HG03066 (cell line): ENCODE data around the gene DLX3.

Experiments
- ATAC-seq: cut with Tn5 transposase; IDR thresholded peaks from one replicate; pipeline ENCODE4 v1.9.1; 2021; ENCODE audit warnings: low read depth; ENCODE audit not compliant: unreplicated experiment

Gene DLX3

DNA sequence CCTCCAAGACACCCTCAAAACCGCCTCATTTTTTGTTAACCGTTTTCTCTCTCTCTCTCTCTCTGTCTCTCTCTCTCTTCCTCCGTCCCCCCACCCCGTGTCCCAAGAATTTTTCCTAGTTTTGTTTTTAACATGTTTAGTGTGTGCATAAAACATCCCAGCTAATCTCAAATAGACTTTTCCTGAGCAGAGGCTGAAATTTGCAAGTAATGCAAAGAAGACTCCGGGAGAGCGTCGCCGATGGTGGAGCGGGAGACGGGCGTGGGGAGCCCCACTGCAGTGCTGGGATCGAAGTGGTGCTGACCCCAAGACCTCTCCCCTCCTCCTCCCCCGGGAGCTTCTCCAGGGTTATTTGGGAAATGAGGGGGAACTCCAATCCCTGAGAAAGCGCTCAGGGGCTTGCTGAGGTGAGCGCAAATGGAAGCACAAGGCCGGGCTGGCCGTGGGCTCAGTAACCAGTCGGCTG, 30.7 kb downstream of the DLX3 start:
- ATAC-seq: no peak

DNA sequence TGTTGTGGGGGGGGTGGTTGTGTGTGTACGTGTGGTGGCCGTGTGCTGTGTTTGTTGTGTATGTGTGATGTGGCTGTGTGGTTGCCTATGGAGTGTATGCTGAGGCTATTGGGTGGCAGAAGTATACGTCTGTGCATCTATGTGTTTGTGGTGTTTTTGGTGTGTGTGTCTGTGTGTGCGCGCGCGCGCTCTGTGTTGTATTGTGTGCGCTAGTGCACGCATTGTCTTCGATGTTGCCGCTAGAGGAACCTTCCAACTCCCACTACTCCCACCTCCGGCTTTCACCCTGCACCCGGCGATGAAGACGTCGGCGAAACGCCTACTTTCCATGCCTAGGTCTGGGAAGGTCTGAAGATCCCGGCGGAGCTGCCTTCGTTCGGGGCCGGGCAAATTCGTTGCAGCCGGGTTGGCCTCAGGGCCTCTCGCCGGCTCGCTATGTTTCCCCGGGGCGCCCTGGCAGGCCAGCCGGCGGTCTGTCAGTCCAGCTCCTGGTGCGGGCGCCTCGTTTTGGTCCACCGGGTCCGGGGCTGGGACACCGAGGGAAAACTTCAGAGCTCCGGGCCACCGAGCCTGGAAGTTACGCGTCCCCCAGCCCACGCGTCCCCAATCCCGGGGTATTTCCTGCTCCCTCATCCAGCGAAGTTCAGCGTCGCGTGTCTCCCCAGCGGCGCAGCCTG, 31.3 kb downstream of the DLX3 start:
- no peak for ATAC-seq

DNA sequence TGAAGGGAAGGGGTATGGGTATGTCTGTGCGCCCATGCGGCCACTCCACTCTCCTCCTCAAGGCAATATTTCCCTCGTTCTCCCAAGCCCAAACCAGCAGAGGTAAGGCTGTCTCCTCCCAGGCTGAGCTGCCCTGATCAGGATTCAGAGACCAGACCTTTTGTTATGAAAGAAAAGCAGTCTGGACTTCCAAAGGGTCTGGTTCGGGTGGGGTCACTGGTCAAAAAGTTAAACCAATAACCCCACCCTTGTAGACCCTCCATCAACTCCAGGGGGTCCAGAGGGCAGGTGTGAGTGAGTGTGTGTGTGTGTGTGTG, 31.8 kb downstream of the DLX3 start:
- ATAC-seq: no peak

DNA sequence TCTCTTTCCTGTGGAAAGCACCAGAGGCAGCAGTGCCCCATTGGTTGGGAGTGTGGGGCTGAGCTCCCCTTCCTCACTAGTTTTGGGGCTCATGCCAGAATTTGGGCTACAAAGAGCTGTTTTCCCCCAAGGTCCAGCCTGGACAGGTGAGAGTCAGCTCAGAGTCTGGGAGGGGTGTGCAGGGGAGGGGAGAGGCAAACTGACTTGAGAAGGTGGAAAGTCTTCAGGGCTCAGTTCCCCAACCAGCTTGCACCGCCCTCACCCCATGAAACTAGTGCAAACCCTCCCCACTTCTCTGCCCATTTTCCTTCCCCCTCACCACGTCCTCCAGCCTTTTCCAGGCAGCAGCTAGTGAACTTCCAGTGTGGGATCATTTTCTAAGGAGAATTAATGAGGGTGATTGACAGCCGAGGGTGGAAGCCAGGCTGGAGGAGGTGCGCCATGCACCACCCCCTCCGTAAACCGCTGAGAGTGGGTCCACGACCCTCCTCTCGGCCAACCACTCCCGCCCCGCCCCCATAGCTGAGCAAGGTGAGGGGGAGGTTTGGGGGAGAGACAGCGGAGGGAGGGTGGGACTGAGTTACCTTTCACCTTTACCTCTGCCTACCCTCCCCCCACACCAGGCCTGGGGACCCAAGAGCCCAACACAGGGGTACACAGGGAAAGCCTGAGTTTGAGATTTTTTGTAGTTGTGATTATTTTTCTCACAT, 32.3 kb downstream of the DLX3 start:
- no peak for ATAC-seq

DNA sequence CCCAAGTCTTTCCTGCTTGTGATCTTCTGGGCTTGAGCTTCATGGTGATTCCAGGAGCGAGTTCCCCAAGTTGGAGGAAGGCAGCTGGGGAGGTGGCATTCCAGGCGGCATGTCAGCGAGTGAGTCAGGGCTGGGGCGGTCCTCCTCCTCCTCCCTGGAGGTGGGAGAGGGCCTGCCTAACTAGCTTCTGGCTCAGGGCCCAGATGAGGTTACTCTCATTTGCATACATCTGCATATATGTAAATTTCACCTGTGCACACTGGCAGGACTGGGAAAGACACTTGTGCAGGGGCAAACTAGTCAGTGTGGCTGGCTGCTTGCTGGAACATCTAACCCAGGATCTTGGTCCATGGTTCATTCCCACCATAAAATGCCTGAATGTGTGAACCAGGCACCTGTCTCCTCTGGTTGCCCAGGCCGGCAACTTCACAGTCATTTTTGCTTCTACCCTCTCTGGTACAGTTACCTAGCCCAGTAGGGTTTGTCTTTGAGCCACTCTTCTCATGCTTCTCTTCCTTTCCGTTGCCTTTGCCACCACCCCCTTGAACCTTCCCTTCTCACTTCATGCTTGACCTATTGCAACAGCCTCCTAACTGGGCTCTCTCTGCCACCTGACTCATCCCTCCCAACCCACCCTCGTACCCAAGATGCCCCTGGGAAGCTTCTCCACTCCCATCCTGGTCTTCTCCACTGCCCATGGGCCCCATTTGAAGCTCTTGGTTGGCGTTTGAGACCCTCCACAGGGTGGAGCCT, 35.7 kb downstream of the DLX3 start:
- no peak for ATAC-seq

DNA sequence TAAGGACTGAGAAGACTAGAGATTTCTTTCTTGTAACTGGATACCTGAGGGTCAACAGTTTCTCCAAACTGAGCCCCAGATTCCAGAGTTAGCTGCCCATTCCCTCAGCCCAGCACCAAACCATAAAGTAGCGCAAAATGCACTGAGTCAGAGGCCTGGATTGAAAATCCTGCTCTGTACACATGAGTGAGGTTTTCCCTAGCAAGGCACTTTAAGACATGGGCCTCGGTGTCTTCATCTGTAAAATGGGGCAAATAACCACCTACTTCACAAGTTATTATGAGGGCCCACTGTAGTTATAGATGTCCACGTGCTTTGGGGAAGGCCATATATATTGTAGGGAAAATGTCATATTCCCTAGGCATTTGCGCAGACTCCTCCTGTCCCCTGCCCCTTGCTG, 36.3 kb downstream of the DLX3 start:
- ATAC-seq: no peak

DNA sequence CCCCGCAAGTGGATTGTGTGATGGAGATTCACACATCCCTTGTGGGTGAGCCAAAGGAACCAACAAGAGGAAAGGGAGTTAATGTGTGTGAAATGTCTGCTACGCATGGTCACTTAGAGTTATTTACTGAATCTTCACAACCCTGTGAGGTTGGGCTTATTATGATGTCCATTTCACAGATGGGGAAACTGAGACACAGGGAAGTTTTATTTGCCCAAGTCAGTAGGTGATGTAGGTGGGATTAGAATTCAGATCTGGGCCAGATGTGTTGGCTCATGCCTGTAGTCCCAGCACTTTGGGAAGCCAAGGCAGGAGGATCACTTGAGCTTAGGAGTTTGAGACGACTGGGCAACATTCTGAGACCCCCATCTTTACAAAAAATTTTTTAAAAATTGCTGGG, 37.7 kb downstream of the DLX3 start:
- ATAC-seq: no peak

DNA sequence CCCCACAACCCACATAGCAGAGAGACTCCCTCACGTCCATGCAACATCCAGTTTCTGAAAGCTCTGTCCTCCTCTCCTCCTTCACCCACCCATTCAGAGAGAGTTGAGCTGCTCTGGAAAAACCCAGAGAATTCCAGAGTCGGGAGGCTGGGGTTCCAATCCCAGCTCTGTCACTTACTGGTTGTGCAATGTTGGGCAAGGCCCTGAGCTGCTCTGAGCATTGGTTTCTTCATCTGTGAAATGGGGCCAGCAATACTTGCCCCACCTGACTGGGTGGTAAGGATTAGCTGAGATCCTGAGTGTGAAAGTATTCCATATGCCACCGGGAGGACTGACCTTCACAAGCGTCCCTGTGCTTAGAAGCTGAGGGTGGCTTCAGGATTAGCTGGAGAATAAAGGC, 38.2 kb downstream of the DLX3 start:
- ATAC-seq: no peak

DNA sequence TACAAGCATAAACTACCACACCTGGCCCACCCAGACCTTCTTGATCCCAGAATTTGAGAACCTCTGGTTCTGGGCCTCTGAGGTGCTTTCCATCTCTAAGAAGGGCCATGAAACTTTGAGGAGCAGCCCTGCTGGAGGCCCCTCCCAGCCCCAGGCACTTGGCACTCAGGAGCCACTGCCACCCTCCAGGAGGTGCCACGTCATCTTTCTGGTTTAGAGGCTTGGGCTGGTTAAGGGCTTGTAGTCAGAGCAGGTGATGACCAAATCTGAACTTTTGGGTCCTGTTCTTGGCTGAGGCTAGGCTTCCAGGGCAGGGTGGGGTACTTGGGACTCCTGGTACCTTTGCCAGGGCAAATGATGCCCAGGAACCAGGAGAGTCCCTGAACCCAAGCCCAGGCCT, 39.9 kb downstream of the DLX3 start:
- no peak for ATAC-seq

DNA sequence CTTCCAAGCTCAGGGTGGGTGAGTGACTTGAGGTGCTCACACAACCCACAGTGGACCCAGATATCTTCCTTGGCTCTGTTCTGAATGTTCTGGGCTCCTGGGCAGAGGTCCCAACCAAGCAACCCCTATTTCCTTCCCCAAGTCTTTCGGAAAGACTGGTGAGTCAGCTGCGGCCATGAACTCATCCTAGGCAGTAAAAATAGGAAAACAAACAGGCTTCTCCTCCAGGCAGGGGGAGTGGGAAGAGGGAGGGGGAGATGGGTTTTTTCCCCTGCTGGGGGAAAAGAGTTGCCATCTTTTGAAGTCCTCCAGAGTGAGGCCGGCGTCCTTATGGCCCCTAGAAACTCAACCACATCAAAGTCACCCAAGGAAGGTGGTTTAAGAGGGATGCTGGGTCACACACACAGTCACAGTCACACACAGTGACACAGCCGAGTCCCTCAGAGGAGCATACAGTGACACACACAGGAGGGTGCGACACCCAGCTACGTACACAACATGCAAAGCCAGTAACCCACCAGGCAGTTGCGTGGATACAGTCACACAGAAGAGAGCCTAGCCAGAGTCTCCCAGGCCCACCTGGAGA, 42.0 kb downstream of the DLX3 start:
- ATAC-seq: no peak

DNA sequence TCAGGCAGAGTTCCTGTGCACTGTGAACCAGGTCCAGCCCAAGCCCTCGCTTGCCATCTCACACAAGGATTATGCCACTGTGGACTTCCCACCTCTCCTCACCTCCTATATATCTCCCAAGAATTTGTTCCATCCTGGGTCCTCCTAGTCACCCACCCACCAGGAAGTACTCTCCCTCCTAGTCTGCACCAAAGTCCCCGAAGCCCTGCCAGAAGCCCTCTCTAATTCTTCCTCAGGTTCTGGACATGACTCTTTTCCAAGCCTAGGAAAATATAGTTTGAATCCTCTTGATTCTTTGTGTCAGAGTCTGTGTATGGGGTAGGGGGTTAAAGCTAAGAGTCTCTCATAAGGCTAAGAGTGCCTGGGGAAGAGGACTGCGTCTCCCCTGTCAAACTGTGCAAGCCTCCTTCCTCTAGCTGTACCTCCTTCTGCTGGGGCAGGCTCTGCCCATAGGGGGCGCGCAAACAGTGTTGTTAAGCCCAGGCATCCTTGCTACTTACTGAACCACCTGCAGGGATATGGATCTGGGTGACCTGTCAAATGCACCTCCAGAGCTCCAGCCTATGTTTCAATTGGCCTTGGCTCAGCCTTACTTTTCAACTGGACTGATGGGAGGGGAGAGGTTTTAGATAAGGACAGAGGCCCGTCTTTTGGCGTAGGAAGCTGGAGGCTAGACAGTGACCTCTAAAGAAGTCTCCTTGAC, 42.7 kb downstream of the DLX3 start:
- no peak for ATAC-seq

DNA sequence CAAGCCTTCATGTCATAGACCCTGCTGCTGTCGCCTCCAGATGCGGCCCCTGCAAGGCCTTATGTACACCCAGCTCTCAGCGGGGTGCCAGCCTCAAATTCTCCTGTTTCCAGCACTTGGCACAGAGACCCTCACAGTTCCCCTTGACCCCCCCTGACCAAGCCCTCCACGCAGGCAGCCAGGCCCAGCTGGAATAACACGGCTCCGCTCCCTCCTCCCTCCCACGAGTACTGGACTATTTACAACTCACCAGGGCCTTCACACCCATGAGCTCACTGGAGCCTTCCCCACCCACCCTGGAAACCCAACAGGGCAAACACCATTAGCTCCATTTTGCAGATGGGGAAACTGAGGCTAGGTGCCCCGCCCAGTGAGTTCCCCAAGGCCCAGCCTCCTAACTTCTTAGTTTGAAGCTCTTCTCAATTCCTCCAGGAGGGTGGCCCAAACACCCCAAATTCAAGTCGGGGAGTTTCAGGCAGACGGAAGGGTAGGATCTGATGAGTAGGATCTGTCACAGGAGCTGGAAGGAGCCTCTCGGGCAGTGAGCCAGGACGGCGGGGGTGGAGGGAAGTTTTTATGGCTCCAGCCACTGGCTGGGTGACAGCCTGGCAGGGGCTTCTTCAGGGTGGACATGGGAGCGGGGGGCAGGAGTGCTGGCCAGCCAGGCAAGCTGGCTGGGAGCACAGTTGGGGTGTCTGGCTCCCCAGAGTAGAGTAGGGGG, 43.5 kb downstream of the DLX3 start:
- no peak for ATAC-seq

DNA sequence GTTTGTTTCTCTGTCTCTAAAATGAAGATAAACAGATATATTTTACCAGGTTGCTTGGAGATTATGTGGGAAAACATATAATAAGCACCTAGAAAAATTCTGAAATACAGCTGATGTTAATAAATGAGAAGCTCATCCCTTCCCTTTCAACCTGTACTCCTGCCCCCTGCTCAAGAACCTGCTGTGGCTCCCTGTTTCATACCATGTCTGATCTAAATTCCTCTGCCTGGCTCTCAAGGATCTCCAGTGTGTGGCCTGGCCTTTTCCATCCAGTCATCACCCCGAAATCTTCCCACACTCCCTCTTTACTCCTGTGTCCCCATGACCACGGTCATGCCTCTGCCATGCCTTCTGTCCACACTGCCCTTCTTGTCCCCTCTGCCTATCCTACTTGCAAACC, 45.4 kb downstream of the DLX3 start:
- ATAC-seq: no peak

DNA sequence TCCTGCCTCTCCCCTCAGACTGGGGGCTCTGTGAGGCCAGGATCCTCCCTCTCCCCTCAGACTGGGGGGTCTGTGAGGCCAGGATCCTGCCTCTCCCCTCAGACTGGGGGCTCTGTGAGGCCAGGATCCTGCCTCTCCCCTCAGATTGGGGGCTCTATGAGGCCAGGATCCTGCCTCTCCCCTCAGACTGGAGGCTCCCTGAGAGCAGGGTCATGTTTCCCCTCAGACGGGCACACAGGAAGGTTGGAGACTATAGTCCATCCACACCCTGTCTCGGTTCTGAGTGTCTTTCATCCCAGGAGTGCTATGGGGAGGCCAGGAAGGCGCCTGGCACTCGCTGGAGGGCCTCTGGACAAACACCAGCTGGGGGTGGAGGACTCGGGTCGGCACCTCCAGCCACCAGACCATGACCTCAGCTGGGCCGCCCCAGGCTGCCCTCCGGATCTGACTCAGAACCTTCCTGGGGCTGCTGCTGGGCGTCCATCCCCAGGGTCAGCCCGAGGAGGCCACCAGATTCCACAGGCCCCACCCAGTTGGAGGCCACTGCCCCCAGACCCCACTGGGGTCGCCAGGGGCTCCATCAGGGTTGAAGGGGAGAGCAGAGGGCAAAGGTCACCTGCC, 48.0 kb downstream of the DLX3 start:
- no peak for ATAC-seq

DNA sequence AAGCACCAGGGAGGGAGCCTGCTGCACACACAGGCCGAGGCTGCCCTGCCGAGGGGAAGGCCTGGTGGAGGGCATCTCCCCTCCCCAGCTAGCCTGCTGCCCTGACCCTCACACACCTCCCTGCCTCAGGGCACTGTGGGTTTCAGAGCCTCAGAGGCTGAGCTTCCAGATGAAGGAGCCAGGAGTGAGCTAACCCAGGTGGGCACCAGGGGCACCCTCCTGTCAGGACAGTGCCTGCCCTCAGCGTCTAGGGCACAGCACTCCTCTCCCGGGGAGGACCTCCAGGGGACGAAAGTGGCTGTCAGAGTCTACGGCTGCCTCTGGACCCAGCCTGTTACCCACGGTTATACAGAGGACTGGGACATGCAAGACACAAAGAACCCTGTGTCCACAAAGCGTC, 48.8 kb downstream of the DLX3 start:
- no peak for ATAC-seq

DNA sequence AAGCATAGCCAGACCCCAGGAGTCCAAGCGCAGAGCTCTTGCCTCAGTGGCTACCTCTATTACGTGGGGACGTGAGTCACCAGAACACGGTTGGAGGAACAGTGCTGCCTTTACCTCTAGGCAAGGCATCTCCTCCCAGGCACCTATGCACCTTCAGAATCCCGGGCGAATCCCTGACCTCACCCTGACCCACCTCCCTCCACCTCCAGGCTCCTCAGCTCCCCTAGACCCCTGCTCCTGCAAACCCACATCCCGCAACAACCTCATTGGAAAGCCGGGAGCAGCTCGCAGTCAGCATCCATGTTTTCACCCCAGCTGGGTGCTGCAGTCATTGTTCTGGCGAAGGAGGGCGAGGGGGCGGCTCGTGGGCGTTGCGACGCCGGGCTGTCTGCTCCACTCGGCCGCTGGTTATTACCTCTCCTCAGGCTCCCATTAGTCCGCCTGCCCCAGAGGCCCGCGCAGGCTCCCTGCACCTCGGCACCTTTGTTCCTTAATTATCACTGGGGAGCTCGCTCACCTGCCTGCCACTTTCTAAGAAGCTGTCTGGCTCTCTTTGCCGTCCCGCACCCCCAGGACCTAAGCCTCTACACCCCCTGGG, 50.7 kb downstream of the DLX3 start:
- no peak for ATAC-seq

DNA sequence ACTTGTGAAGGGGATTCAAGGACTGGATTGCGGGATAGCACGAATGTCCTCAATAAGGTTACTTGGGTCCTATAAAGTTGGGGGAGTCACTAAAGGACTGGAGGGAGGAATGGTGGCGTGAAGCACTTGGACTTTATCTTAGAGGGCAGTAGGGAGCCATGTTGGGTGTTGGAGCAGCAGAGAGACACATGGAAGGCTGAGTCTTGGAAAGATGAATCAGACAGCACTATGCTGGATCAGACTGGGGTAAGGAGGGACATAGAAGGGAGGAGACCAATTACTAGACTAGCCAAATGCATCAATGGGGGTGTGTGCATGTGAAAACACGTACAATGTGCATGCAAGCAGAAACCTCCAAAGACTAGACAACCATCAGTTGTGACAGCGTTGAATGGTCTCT, 52.1 kb downstream of the DLX3 start:
- no peak for ATAC-seq

DNA sequence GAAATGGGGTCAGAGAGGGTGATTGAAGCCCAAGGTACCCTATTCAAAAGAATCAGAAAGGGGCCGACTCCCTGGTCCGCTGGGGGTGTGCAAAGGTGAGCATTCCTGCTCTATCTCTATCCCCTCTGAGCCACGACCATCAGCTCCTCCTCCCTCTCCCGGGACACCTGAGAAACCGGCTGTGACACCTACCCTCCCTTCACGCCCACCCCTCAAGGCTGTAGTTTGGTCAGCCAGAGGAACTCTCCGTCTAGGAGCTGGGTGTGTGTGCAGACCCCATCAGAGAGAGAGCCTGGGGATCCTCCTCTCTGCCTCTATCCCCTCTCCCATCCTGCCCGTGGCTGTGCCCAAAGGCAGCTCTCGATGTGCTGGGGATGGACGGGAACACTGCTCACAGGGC, 53.6 kb downstream of the DLX3 start:
- ATAC-seq: no peak
